ENCODE data around the gene C17orf113.
A peak's percentile ranks its signal among the peaks of the same experiment; 100 is the strongest.
"Not testable (repeated sequence)": the region's sequence is repeated elsewhere in the genome, so short reads cannot be mapped to it uniquely, and the experiment has no call there.

C17orf113 gene

GRCh38 chr17:42025191-42025579 is 25.2 kb downstream of the C17orf113 start:
- Histone ChIP-seq H3K9me3 (ENCODE audit: severe bottlenecking) (no peaks in the 10 kb centered on the region), H3K27ac (ENCODE audit: poor library complexity, severe bottlenecking) (peak overlapping the region; percentile 63), H3K36me3 (ENCODE audit: low read depth) (peaks cover 23% of the 10 kb centered on the region), H3K4me3 (ENCODE audit: severe bottlenecking) (no peak overlapping the region), H3K27me3 (ENCODE audit: insufficient read depth, poor library complexity, severe bottlenecking) (no peaks in the 10 kb centered on the region), H3K4me1 (ENCODE audit: insufficient read depth, poor library complexity, severe bottlenecking) (peaks cover 13% of the 10 kb centered on the region)
- DNase-seq (ENCODE audit: low spot score) = no peak
- no peak for ATAC-seq (ENCODE audit: low read depth)
- peak; percentile 75 for TF ChIP-seq CTCF (IDR thresholded peaks at IDR 0.05; ENCODE audit: poor library complexity, severe bottlenecking)

GRCh38 chr17:42023524-42024349 is 26.7 kb downstream of the C17orf113 start:
- Histone ChIP-seq H3K36me3 (ENCODE audit: low read depth) (peaks cover 23% of the 10 kb centered on the region), H3K9me3 (ENCODE audit: severe bottlenecking) (no peaks in the 10 kb centered on the region), H3K4me3 (ENCODE audit: severe bottlenecking) (no peak overlapping the region), H3K4me1 (ENCODE audit: insufficient read depth, poor library complexity, severe bottlenecking) (peaks cover 13% of the 10 kb centered on the region), H3K27ac (ENCODE audit: poor library complexity, severe bottlenecking) (peak overlapping the region; percentile 63), H3K27me3 (ENCODE audit: insufficient read depth, poor library complexity, severe bottlenecking) (no peaks in the 10 kb centered on the region)
- no peak for TF ChIP-seq CTCF (IDR thresholded peaks at IDR 0.05; ENCODE audit: poor library complexity, severe bottlenecking)
- DNase-seq (ENCODE audit: low spot score) (no peak), ATAC-seq (ENCODE audit: low read depth) (no peak)

GRCh38 chr17:42020845-42021244 is 29.6 kb downstream of the C17orf113 start:
- H3K9me3 ChIP-seq (ENCODE audit: severe bottlenecking); H3K27ac ChIP-seq (ENCODE audit: poor library complexity, severe bottlenecking); ATAC-seq (ENCODE audit: low read depth); H3K27me3 ChIP-seq (ENCODE audit: insufficient read depth, poor library complexity, severe bottlenecking); DNase-seq (ENCODE audit: low spot score): not testable (repeated sequence)
- Histone ChIP-seq H3K4me3 (ENCODE audit: severe bottlenecking) (peak overlapping the region; percentile 72), H3K36me3 (ENCODE audit: low read depth) (peaks cover 27% of the 10 kb centered on the region), H3K4me1 (ENCODE audit: insufficient read depth, poor library complexity, severe bottlenecking) (peaks cover 13% of the 10 kb centered on the region)

DNA sequence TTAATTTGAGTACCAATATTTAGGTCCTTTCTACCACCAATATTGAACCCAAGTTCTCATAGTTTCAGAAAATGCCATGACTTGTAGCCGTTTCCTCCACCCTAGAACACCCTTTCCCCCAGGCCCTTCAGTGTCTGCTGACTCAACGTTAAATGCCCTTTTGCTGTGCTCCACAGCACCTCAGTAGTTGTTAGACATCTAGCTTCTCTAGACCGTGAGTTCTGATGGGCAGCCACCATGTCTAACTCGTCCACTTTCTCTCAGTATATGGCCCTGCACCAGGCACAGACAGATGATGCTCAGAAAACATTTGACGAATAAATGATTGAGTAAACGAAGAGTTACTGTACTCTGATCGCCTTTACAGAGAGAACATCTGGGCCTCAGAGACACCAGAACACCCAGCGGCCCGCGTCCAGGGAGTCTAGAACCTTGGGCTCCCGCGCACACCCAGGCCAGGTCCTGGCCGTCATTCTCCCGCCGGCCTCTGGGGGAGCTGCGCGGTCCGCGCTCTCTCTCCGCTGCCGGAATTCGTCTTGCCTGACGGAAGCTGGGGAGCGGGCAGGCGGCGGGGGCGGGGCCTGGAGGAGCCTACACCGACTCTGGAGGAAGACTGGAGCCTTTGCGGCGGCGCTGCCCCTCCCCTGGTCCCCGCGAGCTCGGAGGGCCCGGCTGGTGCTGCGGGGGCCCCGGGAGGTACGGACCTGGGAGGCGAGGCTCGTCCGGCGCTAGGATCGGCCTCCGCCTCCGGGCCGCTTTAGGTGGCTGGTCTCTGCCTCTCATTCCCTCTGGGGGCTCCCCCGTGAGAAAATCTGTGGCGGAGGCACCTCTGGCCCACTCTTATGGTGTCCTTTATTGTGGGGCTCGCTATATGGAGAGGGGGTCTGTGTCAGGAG is 30.6 kb downstream of the C17orf113 start, which contains the start of gene NKIRAS2:
NKIRAS2 (plus strand) TSS at position 582 of the 896 bp plus-strand sequence. CDS start 1,488 bp downstream, outside the sequence.
- ATAC-seq (ENCODE audit: low read depth) = peak; percentile 74
- Histone ChIP-seq H3K27me3 (ENCODE audit: insufficient read depth, poor library complexity, severe bottlenecking) (no peaks in the 10 kb centered on the region), H3K4me1 (ENCODE audit: insufficient read depth, poor library complexity, severe bottlenecking) (peaks cover 7% of the 10 kb centered on the region), H3K9me3 (ENCODE audit: severe bottlenecking) (no peaks in the 10 kb centered on the region), H3K36me3 (ENCODE audit: low read depth) (peaks cover 38% of the 10 kb centered on the region), H3K27ac (ENCODE audit: poor library complexity, severe bottlenecking) (peak within 1 kb of the TSS; percentile 32), H3K4me3 (ENCODE audit: severe bottlenecking) (peak within 1 kb of the TSS; percentile 72)
- DNase-seq (ENCODE audit: low spot score) = peak; percentile 94
- peak; percentile 96 for TF ChIP-seq CTCF (IDR thresholded peaks at IDR 0.05; ENCODE audit: poor library complexity, severe bottlenecking)

GRCh38 chr17:42018988-42019387 is 31.4 kb downstream of the C17orf113 start:
- Histone ChIP-seq H3K9me3 (ENCODE audit: severe bottlenecking) (no peaks in the 10 kb centered on the region), H3K27me3 (ENCODE audit: insufficient read depth, poor library complexity, severe bottlenecking) (no peaks in the 10 kb centered on the region), H3K4me1 (ENCODE audit: insufficient read depth, poor library complexity, severe bottlenecking) (peaks cover 5% of the 10 kb centered on the region), H3K4me3 (ENCODE audit: severe bottlenecking) (no peak overlapping the region), H3K36me3 (ENCODE audit: low read depth) (peaks cover 35% of the 10 kb centered on the region), H3K27ac (ENCODE audit: poor library complexity, severe bottlenecking) (no peak overlapping the region)
- ATAC-seq (ENCODE audit: low read depth) (no peak), DNase-seq (ENCODE audit: low spot score) (no peak)
- no peak for TF ChIP-seq CTCF (IDR thresholded peaks at IDR 0.05; ENCODE audit: poor library complexity, severe bottlenecking)

Measured in RWPE2 (cell line).